Measurements from ENCODE around the gene CD300A. TPM values are rescaled to one million over a fixed set of nuclear protein-coding genes. Genes with fewer than 3 reads are reported as not detected.

CD300A gene
- polyA plus RNA-seq, 1 donor (not counting 4 experiments of a cell fraction or from before 2014, with no cell fraction given): 0.07 TPM

GRCh38 chr17:74478420-74479100 lies 12.1 kb downstream of the CD300A start:
- no peaks in the 10 kb centered on the region for H3K9me3 ChIP-seq (ENCODE audit: control insufficient read depth, low read depth, low read length)
- no peaks in the 10 kb centered on the region for H3K79me2 ChIP-seq (ENCODE audit: control insufficient read depth, insufficient read depth, low read length)
- H3K36me3 ChIP-seq (ENCODE audit: control insufficient read depth in 2 of 2, extremely low read depth in 1 of 2, insufficient read depth in 2 of 2, low read length in 2 of 2): no peaks in the 10 kb centered on the region
- FAIRE-seq (no peak), DNase-seq (ENCODE audit: low read depth, low spot score) (no peak)
- H3K9me1 ChIP-seq (ENCODE audit: control insufficient read depth, extremely low read depth, insufficient read depth, low read length): no peaks in the 10 kb centered on the region
- H3K27ac ChIP-seq (ENCODE audit: control insufficient read depth, insufficient read depth, low read length): no peak overlapping the region
- no peak overlapping the region for H3K4me3 ChIP-seq (ENCODE audit: control insufficient read depth in 2 of 3, extremely low read depth in 1 of 3, insufficient read depth in 2 of 3, low read depth in 1 of 3, low read length in 3 of 3)
- TF ChIP-seq CTCF (optimal IDR thresholded peaks at IDR 0.05 in 1 of 3, IDR thresholded peaks at IDR 0.05 in 1 of 3, conservative IDR thresholded peaks at IDR 0.05 in 1 of 3; ENCODE audit: extremely low read depth in 1 of 3, insufficient read depth in 2 of 3, low read length in 3 of 3) (no peak), EZH2 (IDR thresholded peaks at IDR 0.05; ENCODE audit: low read length) (no peak)
- H3K4me1 ChIP-seq (ENCODE audit: control insufficient read depth, extremely low read depth, insufficient read depth, low read length): no peaks in the 10 kb centered on the region
- no peaks in the 10 kb centered on the region for H4K20me1 ChIP-seq (ENCODE audit: control insufficient read depth, extremely low read depth, insufficient read depth, low read length)
- dilution Hi-C loops (cut with MboI; ENCODE audit: extremely low pct_ligation_motif_present, low sequenced_read_pairs): no loop called here
- H3K9ac ChIP-seq (ENCODE audit: control insufficient read depth, extremely low read depth, insufficient read depth, low read length): no peak overlapping the region
- peaks cover 17% of the 10 kb centered on the region for H3K27me3 ChIP-seq (ENCODE audit: control insufficient read depth, extremely low read depth, insufficient read depth, low read length)
- no peak overlapping the region for H2AFZ ChIP-seq (ENCODE audit: control insufficient read depth, low read length)
- no peak overlapping the region for H3K4me2 ChIP-seq (ENCODE audit: control insufficient read depth, extremely low read depth, insufficient read depth, low read depth, low read length)

- no peaks in the 10 kb centered on the region for H3K79me2 ChIP-seq (ENCODE audit: control insufficient read depth, insufficient read depth, low read length)
- no peak overlapping the region for H3K9ac ChIP-seq (ENCODE audit: control insufficient read depth, extremely low read depth, insufficient read depth, low read length)
- H3K36me3 ChIP-seq (ENCODE audit: control insufficient read depth in 2 of 2, extremely low read depth in 1 of 2, insufficient read depth in 2 of 2, low read length in 2 of 2): no peaks in the 10 kb centered on the region
- H3K27ac ChIP-seq (ENCODE audit: control insufficient read depth, insufficient read depth, low read length): no peak overlapping the region
- no peaks in the 10 kb centered on the region for H4K20me1 ChIP-seq (ENCODE audit: control insufficient read depth, extremely low read depth, insufficient read depth, low read length)
- FAIRE-seq (no peak), DNase-seq (ENCODE audit: low read depth, low spot score) (no peak)
- no peaks in the 10 kb centered on the region for H3K9me1 ChIP-seq (ENCODE audit: control insufficient read depth, extremely low read depth, insufficient read depth, low read length)
- no peak overlapping the region for H3K4me2 ChIP-seq (ENCODE audit: control insufficient read depth, extremely low read depth, insufficient read depth, low read depth, low read length)
- H3K9me3 ChIP-seq (ENCODE audit: control insufficient read depth, low read depth, low read length): no peaks in the 10 kb centered on the region
- H3K4me1 ChIP-seq (ENCODE audit: control insufficient read depth, extremely low read depth, insufficient read depth, low read length): no peaks in the 10 kb centered on the region
- TF ChIP-seq EZH2 (IDR thresholded peaks at IDR 0.05; ENCODE audit: low read length): no peak
- TF ChIP-seq CTCF (optimal IDR thresholded peaks at IDR 0.05 in 1 of 3, IDR thresholded peaks at IDR 0.05 in 1 of 3, conservative IDR thresholded peaks at IDR 0.05 in 1 of 3; ENCODE audit: extremely low read depth in 1 of 3, insufficient read depth in 2 of 3, low read length in 3 of 3): no peak
- H2AFZ ChIP-seq (ENCODE audit: control insufficient read depth, low read length): no peak overlapping the region
- dilution Hi-C loops (cut with MboI; ENCODE audit: extremely low pct_ligation_motif_present, low sequenced_read_pairs): no loop called here
- peaks cover 17% of the 10 kb centered on the region for H3K27me3 ChIP-seq (ENCODE audit: control insufficient read depth, extremely low read depth, insufficient read depth, low read length)
- H3K4me3 ChIP-seq (ENCODE audit: control insufficient read depth in 2 of 3, extremely low read depth in 1 of 3, insufficient read depth in 2 of 3, low read depth in 1 of 3, low read length in 3 of 3): no peak overlapping the region
Measured at GRCh38 chr17:74480290-74480689, 13.9 kb downstream of the CD300A start.
